Astrocyte (in vitro differentiated cells and primary cell): ENCODE data around the gene MYO16. TPM values are rescaled to one million over a fixed set of nuclear protein-coding genes. Genes with fewer than 3 reads are reported as not detected.

ENCODE experiments used
- DNase-seq: peaks from one replicate; pipeline ENCODE4 v3.0.0-alpha.2; 2010; ENCODE audit warnings: low read depth
- FAIRE-seq: peaks from 2 replicates; lab custom pipeline; 2011; peaks lifted over from hg19 to GRCh38; lab: Jason Lieb, UNC
- H2AFZ ChIP-seq: 2 replicates; pipeline ENCODE4 v1.6.0; 2012; ENCODE audit warnings: low read depth, low read length, inconsistent platforms
- H3K27ac ChIP-seq: 2 replicates; pipeline ENCODE4 v1.5.1; 2011; ENCODE audit warnings: low read depth, low read length, inconsistent platforms
- H3K27me3 ChIP-seq: 2 replicates; pipeline ENCODE4 v1.6.0; 2011; ENCODE audit warnings: low read length, inconsistent platforms; ENCODE audit not compliant: insufficient read depth
- H3K36me3 ChIP-seq: 2 replicates; pipeline ENCODE4 v1.5.1; 2011; ENCODE audit warnings: low read length, inconsistent platforms; ENCODE audit not compliant: insufficient read depth
- H3K4me1 ChIP-seq: 2 replicates; pipeline ENCODE4 v1.5.1; 2011; ENCODE audit warnings: low read length, inconsistent platforms; ENCODE audit not compliant: insufficient read depth
- H3K4me2 ChIP-seq: 2 replicates; pipeline ENCODE4 v1.6.0; 2012; ENCODE audit warnings: low read length, inconsistent platforms
- H3K4me3 ChIP-seq: 2 replicates; pipeline ENCODE4 v1.5.1; 2011; ENCODE audit warnings: low read depth, mild to moderate bottlenecking, low read length, inconsistent platforms; ENCODE audit not compliant: insufficient read depth
- H3K79me2 ChIP-seq: 2 replicates; pipeline ENCODE4 v1.6.0; 2012; ENCODE audit warnings: mild to moderate bottlenecking, low read length, inconsistent platforms; ENCODE audit not compliant: insufficient read depth
- H3K9ac ChIP-seq: 2 replicates; pipeline ENCODE4 v1.6.0; 2012; ENCODE audit warnings: mild to moderate bottlenecking, low read length, inconsistent platforms
- H3K9me3 ChIP-seq: 2 replicates; pipeline ENCODE4 v1.5.1; 2012; ENCODE audit warnings: low read depth, mild to moderate bottlenecking, low read length, inconsistent platforms; ENCODE audit not compliant: insufficient read depth
- H4K20me1 ChIP-seq: 2 replicates; pipeline ENCODE4 v1.6.0; 2012; ENCODE audit warnings: low read length, inconsistent platforms; ENCODE audit not compliant: insufficient read depth
- H3K27ac Mint-ChIP-seq: one replicate; pipeline ENCODE4 v1.8.0; 2021; ENCODE audit warnings: mild to moderate bottlenecking, mixed read lengths; ENCODE audit not compliant: unreplicated experiment
- H3K27me3 Mint-ChIP-seq: one replicate; pipeline ENCODE4 v1.8.0; 2021; ENCODE audit warnings: low read depth, mixed read lengths; ENCODE audit not compliant: unreplicated experiment
- H3K36me3 Mint-ChIP-seq: one replicate; pipeline ENCODE4 v1.8.0; 2021; ENCODE audit warnings: low read depth, mixed read lengths; ENCODE audit not compliant: unreplicated experiment
- H3K4me1 Mint-ChIP-seq: one replicate; pipeline ENCODE4 v1.8.0; 2021; ENCODE audit warnings: low read depth, mixed read lengths; ENCODE audit not compliant: unreplicated experiment
- H3K4me3 Mint-ChIP-seq: one replicate; pipeline ENCODE4 v1.8.0; 2021; ENCODE audit warnings: mild to moderate bottlenecking, moderate library complexity, mixed read lengths; ENCODE audit not compliant: unreplicated experiment
- H3K9me3 Mint-ChIP-seq: one replicate; pipeline ENCODE4 v1.8.0; 2021; ENCODE audit warnings: mild to moderate bottlenecking, mixed read lengths; ENCODE audit not compliant: unreplicated experiment
- CTCF ChIP-seq: IDR thresholded peaks from 2 replicates; pipeline ENCODE4 v1.5.1; 2011; ENCODE audit warnings: low read depth, mild to moderate bottlenecking, inconsistent platforms, low read length, moderate library complexity; ENCODE audit not compliant: insufficient read depth
- EZH2 ChIP-seq: IDR thresholded peaks from 2 replicates; pipeline ENCODE4 v1.6.1; 2012; ENCODE audit warnings: mild to moderate bottlenecking, low read length, inconsistent platforms; ENCODE audit not compliant: insufficient read depth
- total RNA-seq: library from RNA; stranded (reverse); gene quantifications from 2 replicates; pipeline ENCODE4 v1.2.1, GENCODE V29; 2021

MYO16 gene
- total RNA-seq, 1 donor from 2014 or later = 0.14 TPM

- TF ChIP-seq EZH2 (no peak), CTCF (no peak)
- no peaks in the 10 kb centered on the region for H3K36me3 ChIP-seq
- no peaks in the 10 kb centered on the region for H3K27me3 Mint-ChIP-seq
- H3K4me3 Mint-ChIP-seq = no peak overlapping the region
- FAIRE-seq (no peak), DNase-seq (no peak)
- H3K36me3 Mint-ChIP-seq = no peaks in the 10 kb centered on the region
- no peaks in the 10 kb centered on the region for H3K79me2 ChIP-seq
- no peak overlapping the region for H3K4me2 ChIP-seq
- H3K27ac ChIP-seq = no peak overlapping the region
- H4K20me1 ChIP-seq = no peaks in the 10 kb centered on the region
- no peak overlapping the region for H3K9ac ChIP-seq
- no peak overlapping the region for H3K27ac Mint-ChIP-seq
- no peak overlapping the region for H3K4me3 ChIP-seq
- H3K9me3 ChIP-seq = no peaks in the 10 kb centered on the region
- no peaks in the 10 kb centered on the region for H3K4me1 ChIP-seq
- H3K9me3 Mint-ChIP-seq = no peaks in the 10 kb centered on the region
- H2AFZ ChIP-seq = no peak overlapping the region
- H3K4me1 Mint-ChIP-seq = peaks cover 1% of the 10 kb centered on the region
- no peaks in the 10 kb centered on the region for H3K27me3 ChIP-seq
Observed at GRCh38 chr13:109123971-109124370, 494.6 kb downstream of the MYO16 start.

- Histone ChIP-seq H3K4me3 (no peak overlapping the region), H3K27me3 (no peaks in the 10 kb centered on the region), H3K36me3 (no peaks in the 10 kb centered on the region), H3K4me1 (no peaks in the 10 kb centered on the region), H3K9me3 (no peaks in the 10 kb centered on the region), H3K79me2 (no peaks in the 10 kb centered on the region), H3K9ac (no peak overlapping the region), H4K20me1 (no peaks in the 10 kb centered on the region), H3K4me2 (no peak overlapping the region), H3K27ac (no peak overlapping the region), H2AFZ (no peak overlapping the region)
- no peaks in the 10 kb centered on the region for H3K36me3 Mint-ChIP-seq
- H3K4me3 Mint-ChIP-seq = no peak overlapping the region
- H3K27me3 Mint-ChIP-seq = no peaks in the 10 kb centered on the region
- H3K27ac Mint-ChIP-seq = no peak overlapping the region
- DNase-seq (no peak), FAIRE-seq (no peak)
- no peak for TF ChIP-seq EZH2
- TF ChIP-seq CTCF = no peak
- H3K9me3 Mint-ChIP-seq = no peaks in the 10 kb centered on the region
- H3K4me1 Mint-ChIP-seq = peaks cover 4% of the 10 kb centered on the region
Observed at GRCh38 chr13:109126178-109126577, 496.8 kb downstream of the MYO16 start.

- Mint-ChIP-seq H3K4me1 (peaks cover 8% of the 10 kb centered on the region), H3K27me3 (no peaks in the 10 kb centered on the region), H3K36me3 (no peaks in the 10 kb centered on the region), H3K4me3 (no peak overlapping the region), H3K27ac (no peak overlapping the region), H3K9me3 (no peaks in the 10 kb centered on the region)
- Histone ChIP-seq H3K36me3 (no peaks in the 10 kb centered on the region), H3K27ac (no peak overlapping the region), H3K27me3 (no peaks in the 10 kb centered on the region), H2AFZ (peak overlapping the region; percentile 76), H3K4me3 (no peak overlapping the region), H3K79me2 (no peaks in the 10 kb centered on the region), H3K4me1 (no peaks in the 10 kb centered on the region), H3K4me2 (peak overlapping the region; percentile 67), H3K9me3 (no peaks in the 10 kb centered on the region), H4K20me1 (no peaks in the 10 kb centered on the region), H3K9ac (no peak overlapping the region)
- FAIRE-seq = no peak
- DNase-seq = no peak
- TF ChIP-seq CTCF (no peak), EZH2 (no peak)
Observed at GRCh38 chr13:109126891-109127641, 497.7 kb downstream of the MYO16 start.
